GM21825 (cell line): ENCODE data around the gene DPP8.

Experiments used
- ATAC-seq: cut with Tn5 transposase; IDR thresholded peaks from one replicate; pipeline ENCODE4 v1.9.1; 2021; ENCODE audit warnings: mild to moderate bottlenecking, moderate library complexity; ENCODE audit not compliant: unreplicated experiment

DPP8 gene

GRCh38 chr15:65426216-65426853, 91.2 kb downstream of the DPP8 start:
- ATAC-seq, result no peak

- no peak for ATAC-seq
Measured at GRCh38 chr15:65424683-65425082, 92.8 kb downstream of the DPP8 start.

- ATAC-seq, result no peak
Measured at GRCh38 chr15:65423976-65424679, 93.4 kb downstream of the DPP8 start.

GRCh38 chr15:65423150-65423975, 94.1 kb downstream of the DPP8 start:
- no peak for ATAC-seq

GRCh38 chr15:65421360-65422215, 95.9 kb downstream of the DPP8 start:
- ATAC-seq, result no peak

- ATAC-seq, result no peak
Measured at GRCh38 chr15:65420975-65421359, 96.5 kb downstream of the DPP8 start.

- ATAC-seq, result no peak
Measured at GRCh38 chr15:65418596-65418995, 98.9 kb downstream of the DPP8 start.

- no peak for ATAC-seq
Measured at GRCh38 chr15:65416845-65417416, 100.6 kb downstream of the DPP8 start.

- ATAC-seq, result no peak
Measured at GRCh38 chr15:65414841-65415621, 102.5 kb downstream of the DPP8 start.

GRCh38 chr15:65413760-65414144, 103.7 kb downstream of the DPP8 start:
- ATAC-seq, result no peak

GRCh38 chr15:65413051-65413759, 104.3 kb downstream of the DPP8 start:
- no peak for ATAC-seq

GRCh38 chr15:65412556-65412955, 104.9 kb downstream of the DPP8 start:
- no peak for ATAC-seq

- no peak for ATAC-seq
Measured at GRCh38 chr15:65411465-65412071, 105.9 kb downstream of the DPP8 start.

GRCh38 chr15:65410972-65411371, 106.5 kb downstream of the DPP8 start:
- ATAC-seq, result no peak

- no peak for ATAC-seq
Measured at GRCh38 chr15:65410036-65410435, 107.5 kb downstream of the DPP8 start.

- ATAC-seq, result no peak
Measured at GRCh38 chr15:65409036-65409631, 108.4 kb downstream of the DPP8 start.

GRCh38 chr15:65408324-65409035, 109.0 kb downstream of the DPP8 start:
- no peak for ATAC-seq
